Activated CD8-positive, alpha-beta memory T cell treated with anti-CD3 and anti-CD28 coated beads, Interleukin-2, amount 50 U/mL, for 1 hour (primary cell): Measurements from ENCODE around the gene MINDY4.

Source experiments
- DNase-seq: peaks from one replicate; pipeline ENCODE4 v3.0.0-alpha.2; 2020; ENCODE audit errors: extremely low read depth

MINDY4 gene

DNA sequence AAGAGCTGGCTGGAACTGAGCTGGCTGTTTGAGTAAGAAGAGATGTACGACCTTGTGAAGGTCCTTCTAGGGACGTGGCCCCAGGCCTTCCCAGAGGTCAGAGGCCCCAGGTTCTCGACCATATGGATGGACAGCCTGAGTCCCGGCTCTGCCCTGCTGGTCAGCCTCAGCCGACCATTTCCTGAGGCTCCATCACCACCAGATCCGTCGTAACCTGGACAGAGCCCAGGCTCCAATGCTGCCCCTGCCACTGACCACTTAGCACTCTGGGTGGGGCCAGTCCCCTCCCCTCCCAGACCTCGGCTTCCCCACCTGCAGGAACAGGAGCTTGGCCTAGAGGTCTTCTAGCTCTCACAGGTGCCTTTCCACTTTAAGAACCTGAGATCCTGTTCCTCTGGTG lies 29.9 kb upstream of the MINDY4 start:
- DNase-seq: no peak

DNA sequence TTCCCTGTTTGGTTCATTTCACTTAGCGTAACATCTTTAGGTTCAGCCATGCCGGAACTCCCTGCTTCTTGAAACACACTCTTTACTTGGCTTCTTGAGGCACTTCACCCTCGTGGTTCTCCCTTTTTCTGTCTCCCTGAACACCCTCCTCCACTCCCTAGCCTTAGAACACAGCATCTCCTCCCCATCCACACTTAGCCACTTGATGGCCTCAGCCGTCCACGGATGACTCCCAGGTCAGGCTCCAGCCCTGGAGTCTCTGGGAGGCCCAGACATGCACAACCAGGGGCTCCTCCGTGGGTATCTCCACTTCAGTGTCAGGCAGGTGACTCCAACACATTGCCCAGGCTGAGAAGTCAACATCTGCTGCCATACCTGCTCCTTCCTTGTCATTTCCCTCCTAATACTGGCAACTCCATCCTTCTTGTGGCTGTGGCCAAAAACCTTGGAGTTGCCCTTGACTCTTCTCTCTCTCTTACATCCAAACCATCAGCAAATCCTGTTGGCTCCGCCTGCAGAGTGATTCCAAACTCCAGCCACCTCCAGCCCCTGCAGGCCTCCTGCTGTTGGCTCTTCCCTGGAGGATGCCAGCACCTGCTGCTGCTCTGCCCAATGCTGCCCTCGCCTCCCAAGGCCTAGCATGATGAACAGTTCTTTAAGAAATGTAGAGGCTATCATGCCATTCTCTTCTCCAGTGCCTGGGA lies 27.7 kb upstream of the MINDY4 start:
- DNase-seq: no peak

DNA sequence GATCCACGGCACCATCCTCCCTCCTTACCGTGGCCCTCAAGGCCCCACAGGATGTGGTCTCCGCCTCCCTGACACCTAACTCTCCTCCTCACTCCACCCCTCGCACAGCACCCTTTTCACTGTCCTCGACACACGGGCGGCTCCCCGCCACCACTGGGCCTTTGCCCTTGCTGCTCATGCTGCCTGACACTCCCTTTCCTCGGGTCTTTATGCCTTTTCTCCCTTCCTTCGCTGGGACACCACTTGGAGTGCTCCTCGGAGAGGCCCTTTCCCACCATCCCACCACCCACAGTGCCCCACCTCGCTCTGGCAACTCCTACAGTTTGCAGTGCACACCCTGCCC lies 27.2 kb upstream of the MINDY4 start:
- no peak for DNase-seq

DNA sequence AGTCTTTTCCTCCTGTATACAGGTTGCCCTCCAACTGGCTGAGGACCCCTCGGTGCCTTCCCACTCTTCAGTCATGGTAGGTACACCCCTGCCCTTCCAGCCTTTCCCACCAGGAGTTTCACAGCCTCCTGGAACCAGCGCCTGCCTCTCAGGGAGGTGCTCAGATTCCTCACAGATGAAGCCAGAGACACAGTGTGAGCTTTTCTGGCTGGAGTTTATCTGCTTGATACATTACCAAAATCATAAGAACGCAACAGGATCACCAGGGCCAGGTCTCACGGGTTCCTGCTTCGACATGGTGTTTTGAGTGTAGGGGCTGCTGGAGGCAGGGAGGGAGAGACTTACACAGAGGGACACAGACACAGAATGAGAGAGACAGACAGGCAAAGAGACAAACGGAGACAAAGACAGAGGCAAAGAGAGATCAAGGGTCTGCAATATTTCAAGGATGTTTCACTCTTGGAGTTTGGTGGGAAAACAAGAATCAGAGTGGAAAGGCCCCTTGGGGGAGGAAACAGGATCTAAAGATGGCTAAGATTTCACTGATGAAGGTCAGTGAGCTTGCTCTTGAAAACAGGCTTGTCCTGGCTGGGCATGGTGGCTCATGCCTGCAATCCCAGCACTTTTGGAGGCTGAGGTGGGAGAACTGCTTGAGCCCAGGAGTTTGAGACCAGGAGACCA lies 25.8 kb upstream of the MINDY4 start:
- no peak for DNase-seq

DNA sequence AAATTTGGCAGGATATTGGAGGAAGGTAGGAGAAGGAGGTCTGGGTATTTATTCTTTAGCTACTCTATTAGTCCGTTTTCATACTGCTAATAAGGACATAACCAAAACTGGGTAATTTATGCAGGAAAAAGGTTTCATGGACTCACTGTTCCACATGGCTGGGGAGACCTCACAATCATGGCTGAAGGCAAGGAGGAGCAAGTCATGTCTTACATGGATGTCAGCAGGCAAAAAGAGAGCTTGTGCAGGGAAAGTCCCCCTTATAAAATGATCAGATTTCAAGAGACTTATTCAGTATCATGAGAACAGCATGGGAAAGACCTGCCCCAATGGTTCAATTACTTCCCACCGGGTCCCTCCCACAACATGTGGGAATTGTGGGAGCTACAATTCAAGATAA lies 21.2 kb upstream of the MINDY4 start:
- DNase-seq: no peak

DNA sequence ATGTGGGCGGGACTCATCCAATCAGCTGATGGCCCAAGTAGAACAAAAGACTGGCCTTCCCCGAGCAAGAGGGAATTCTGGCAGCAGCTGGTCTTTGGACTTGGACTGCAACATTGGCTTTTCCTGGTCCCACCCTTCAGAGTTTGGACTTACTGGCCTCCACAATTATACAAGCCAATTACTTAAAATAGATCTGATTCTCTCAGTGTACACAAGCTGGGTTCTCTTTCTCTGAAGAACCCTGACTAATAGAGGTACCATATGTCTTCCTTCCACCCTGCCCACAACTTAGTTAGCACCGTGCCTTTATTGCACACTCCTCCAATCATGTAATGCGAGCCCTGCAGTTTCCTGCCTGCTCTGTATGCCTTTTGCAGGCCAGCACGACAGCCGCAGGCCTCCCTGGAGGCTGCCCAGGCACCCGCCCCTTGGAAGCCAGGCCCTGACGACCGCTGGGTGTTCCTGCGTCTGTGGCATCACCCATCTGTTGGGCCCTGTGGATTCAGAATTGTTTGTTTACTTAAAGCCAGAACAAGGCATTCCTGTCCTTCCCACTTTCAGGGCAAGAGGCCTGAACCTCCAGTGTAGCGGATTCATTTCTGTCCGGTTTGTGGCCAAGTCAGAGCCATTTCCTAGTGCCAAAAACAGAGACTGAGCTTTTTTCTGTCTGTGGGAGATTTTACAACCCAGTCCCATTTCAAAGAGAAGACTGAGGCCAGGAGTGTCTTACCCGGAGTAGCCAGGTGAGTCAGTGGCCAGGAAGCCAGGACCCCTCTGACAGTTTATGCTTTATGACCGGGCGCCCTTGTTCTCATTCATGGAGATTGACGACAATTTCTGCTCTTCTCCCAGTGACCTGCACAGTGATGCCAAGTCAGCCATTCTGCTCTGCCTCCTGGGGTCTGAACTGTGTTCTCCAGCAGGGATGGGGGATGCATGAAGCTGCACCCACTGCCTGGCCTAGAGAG lies 20.2 kb upstream of the MINDY4 start:
- no peak for DNase-seq

DNA sequence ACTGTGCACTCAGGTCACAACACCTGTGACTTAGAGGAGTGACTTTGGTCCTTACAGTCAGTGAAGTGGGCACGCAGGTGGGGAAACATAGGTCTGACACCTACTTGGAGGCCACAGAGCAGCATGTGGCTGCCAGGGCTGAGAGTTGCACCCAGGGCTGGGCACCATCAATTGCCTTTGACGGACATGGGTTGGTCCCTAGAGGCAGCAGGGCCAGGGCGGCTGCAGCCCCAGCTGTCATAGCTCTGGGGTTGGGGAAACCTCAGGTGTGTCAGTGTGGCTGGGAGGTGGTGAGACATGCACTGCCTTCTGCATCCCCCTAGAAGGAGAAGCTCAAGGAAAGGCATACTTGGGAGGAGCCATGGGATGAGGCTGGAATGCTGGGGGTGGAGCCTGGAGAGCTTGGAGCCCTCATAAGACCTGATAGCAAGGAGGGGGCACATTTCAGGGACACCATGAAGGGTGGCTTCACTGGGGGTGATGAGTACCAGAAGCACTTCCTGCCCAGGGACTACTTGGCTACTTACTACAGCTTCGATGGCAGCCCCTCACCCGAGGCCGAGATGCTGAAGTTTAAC lies 19.4 kb upstream of the MINDY4 start, which contains the start of gene INMT:
Gene INMT, plus strand, starts transcription at position 440 of the 578 bp plus-strand sequence. Its CDS starts 16 bp downstream, at position 456.
- DNase-seq: no peak

DNA sequence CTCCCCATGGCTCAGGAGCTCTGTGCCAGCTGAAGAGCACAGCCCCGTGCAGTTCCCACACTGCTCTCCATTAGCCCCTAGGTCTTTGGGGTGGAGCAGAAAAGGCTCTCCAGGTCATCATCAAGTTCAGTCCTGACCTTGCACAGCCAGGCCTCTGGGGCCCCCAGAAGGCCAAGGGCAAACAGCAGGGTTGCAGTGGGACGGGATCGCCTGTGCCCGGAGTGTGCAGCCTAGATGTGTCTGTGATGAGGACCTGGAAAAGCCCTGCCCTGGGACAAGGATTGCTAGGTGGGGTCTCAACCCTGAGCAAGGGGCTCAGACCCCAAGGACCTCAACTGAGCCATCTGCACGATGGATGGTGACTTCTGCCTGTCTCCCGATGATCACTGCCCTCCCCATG lies 18.7 kb upstream of the MINDY4 start:
- DNase-seq: no peak

DNA sequence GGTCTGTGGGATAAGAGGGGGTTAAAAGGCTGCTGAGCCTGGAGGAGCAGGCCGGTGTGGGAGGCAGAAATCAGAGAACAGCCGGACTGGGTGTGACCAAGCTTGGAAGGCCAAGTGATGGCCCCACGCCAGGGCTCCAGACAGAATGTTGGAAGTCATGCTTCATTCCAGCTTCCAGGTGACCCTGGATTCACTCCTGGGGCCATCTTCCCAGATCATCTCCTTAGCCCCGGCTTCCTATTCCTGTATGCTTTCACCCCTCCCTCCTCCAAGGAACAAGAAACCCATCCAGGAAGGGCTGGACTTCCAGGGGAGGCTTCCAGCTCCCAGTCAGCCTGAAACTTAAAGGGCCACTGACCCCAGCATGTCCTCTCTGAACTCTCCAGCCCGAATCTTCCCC lies 18.2 kb upstream of the MINDY4 start:
- DNase-seq: no peak

DNA sequence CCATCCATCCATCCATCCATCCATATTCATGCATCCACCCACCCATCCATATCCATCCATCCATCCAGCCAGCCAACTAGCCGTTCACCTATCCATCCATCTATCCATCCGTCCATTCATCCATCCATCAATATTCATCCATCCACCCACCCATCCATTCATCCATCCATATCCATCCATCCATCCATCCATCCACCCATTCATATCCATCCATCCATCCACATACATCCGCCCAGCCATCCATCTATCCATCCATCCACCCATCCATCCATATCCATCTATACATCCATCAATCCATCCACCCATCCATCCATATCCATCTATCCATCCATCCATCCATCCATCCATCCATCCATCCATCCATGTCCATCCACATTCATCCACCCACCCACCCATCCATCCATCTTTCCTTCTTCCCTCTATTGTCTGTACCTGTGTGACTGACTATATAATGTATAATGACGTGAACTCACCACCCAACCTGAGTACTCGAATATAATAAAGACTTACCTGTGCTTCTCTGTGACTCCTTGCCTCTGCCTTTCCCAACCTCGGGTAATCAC lies 16.8 kb upstream of the MINDY4 start:
- DNase-seq: no peak

DNA sequence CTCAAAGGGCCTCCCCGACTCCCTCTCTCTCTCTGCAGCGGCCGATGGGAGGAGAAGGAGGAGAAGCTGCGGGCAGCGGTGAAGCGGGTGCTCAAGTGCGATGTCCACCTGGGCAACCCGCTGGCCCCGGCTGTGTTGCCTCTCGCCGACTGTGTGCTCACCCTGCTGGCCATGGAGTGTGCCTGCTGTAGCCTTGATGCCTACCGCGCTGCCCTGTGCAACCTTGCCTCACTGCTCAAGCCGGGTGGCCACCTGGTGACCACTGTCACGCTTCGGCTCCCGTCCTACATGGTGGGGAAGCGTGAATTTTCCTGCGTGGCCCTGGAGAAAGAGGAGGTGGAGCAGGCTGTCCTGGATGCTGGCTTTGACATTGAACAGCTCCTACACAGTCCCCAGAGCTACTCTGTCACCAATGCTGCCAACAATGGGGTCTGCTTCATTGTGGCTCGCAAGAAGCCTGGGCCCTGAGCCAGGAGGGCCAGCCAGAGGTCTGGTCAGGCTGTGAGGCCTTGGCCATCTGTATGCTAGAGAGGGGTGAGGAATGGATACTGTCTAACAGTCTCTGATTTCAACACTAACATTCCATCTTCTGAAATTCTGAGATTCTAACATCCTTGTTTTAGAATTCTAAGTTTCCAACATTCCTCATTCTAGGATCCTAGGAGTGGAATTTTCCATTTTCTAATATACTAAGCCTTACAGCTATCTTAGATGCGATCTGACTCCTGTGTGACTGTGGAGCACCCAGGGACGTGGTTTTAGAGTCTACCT lies 15.6 kb upstream of the MINDY4 start:
- DNase-seq: no peak

DNA sequence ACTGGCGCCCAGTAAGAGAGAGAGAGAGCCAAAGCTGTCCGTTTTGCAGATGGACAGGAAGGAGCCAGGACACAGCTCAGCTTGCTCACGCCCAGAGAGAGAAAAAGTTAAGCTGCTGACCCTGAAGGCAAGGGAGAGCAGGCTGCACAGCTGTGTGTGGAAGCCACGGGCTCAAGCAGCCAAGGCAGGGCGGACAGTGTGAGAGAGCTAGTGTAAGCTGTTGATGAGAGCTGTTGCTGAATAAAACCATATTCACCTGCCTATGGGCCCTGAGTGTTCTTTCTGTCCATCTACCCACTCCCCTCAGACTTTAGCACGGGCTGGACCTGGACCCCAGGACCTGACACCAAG lies 13.9 kb upstream of the MINDY4 start:
- DNase-seq: no peak

DNA sequence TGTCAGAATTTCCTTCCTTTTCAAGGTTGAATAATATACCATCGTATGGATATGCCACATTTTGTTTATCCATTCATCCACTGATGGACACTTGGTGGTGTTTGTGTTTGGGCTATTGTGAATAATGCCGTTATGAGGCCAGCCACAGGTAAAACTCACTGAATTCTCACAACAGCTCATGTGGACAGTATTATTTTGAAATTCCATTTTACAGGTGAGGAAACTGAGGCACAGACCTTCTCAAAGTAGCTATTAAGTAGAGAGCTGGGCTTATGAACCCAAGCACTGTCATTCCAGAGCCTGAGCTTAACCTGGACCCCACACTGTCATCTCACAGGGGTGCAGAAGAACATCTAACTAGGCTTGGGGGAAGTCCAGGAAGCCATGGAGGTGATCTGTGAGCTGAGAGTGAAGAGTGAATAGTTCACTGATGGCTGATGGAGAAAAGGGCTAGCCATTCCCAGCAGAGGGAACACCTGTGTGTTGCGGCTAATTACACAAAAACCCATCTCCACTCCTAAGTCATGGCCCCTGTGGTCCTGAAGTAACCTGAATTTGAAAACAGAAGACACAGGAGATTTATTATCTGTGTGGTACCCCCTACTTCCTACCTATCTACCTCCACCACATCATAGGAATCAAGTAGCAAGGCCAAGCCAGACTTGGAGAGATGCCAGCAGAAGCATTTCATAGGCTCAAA lies 10.6 kb upstream of the MINDY4 start:
- DNase-seq: no peak

DNA sequence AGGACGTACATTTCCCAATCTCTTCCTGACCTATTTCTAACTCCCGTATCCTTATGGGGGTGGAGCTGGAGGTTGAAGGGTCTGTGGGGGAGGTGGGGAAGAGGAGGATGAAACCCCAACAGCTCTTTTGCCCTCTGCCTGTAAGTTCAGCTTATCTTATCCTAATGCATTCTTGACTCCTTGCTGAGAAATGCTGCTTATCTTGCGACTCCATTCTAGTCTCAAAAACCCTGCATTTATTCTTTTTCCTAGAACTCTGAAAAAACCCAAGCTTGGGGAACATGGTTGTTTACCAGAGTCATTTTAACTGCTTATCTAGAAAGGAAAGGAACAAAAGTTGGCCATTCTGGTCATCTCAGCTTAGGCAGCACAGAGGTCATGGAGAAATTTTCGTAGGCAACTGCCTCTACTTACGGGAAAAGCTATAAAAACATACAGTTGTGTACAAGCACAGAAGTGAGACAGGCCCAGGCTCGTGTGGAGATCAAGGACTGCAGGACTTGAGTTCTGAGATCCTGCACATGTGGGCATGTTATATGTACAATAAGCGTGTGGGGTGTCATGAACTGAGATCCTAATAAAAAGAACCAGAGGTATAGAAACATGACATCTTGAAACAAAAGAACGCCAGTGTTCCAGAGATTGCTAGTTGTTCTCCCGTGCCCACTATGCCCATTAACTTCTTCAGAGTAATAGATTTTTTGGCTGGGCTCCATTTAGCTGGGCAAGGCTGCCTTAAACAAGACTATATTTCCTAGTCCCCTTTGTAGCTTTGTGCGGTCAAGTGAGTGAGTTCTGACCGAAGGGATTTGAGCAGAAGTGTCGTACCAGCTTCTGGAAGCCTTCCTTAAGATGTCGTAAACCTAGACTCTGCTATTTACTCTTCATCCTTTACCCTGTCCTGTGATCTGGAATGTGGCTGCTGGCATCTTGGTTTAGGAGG lies 9.7 kb upstream of the MINDY4 start:
- DNase-seq: no peak

DNA sequence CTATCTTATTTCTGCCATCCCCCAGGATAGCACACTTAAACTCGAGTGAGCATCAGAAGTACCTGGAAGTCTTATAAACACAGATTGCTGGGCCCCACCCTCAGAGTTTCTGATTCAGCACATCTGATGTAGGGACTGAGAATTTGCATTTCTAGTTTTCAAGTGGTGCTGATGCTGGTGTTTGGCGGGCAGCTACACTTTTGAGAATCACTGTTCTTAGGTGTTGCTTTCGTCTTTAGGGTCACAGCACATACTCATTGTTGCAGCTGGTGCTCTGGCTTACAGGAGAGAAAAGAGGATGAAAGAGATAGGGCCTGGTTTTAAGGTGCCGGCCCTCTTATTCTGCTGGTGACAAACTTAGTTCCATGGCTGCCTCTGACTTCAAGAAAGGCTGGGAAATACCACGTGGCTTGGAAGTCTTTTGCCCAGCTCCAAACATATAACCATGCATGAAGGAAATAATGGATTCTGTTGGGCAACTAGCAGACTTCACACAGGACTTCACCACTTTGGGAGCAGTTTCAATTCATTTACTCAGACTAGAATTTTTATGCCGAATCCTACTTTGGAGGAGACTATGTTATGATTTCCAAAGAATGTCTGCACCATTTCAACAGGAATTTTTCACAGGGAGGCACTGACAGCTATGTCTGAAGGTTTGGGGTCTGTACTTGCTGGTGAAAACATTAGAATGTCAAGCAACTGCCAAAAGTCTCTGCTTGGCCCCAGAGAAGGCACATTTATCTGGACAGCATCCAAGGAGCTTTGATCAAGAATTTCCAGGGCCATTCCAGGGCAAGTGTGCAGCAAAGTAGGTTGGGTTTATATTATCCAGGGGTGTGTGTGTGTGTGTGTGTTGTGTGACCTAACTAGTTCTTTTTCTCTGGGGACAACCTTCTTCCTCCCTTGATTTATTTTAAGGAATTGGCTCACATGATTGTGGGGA lies 6.9 kb upstream of the MINDY4 start:
- no peak for DNase-seq

DNA sequence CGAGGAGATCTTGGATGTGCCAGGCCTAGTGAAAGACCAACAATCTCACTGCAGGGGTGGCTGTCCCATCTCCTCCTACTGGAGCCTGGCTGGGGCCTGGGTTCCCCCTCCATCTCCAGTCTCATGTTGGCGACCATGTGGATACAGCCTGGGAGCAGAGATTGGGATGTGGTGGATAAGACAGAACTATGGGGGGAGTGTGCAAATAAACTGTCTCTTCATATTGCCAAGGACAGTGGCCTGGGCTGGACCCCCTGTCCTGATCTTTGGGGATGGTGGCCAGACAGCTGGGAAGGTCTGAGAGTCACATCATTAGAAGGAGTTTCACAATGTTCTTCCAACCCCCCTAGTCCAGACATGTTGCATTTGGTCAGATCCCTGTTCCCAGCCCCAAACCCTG lies 5.8 kb upstream of the MINDY4 start:
- no peak for DNase-seq

DNA sequence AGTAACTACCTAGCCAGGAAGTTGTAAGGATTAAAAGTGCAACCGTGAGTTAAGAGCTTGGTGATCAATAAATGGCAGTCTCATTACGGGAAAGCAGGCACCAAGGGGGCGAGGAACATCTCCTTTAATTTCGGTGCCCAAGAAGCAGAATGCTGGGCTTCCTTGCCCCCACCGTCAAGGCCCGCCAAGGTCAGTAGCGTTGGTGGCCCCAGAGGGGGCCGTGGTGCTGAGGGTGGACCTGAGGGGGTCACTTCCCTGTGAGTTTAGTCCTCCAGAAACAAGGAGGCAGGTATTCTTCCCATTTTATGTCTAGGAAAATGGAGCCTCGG lies 408 bp upstream of the MINDY4 start:
- DNase-seq: no peak

DNA sequence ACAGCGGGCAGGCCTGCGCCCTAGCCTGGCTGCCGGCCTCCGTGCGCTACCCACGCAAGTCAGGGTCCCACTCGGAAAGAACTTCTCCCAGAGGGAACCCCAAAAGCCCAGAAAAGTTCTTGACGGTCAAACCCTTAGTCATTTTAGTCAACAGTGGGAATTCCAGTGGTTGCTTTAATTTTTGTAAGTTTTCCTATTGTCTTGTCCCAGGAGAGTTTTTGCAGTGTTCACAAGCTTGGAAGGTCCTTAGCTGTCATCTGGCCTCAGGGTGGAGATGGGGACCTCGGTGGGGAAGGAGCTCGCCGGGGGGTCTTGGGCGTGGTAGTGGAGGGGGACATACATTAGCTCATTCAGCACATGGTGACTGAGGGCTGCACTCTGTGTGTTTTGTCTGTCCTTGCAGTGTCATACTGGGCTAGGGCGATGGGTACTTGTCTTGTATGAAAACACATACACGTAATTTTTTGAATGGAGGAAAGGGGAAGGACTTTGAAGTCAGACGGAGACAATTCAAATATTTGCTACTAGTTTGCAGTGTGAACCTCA lies 736 bp downstream of the MINDY4 start:
- no peak for DNase-seq
